OCI-LY1 (cell line): ENCODE results near the gene PKIB.

Experiments used
- EZH2 ChIP-seq: fragments of 200-600 bp; sonication (generic), shearing (Covaris generic); IDR thresholded peaks from 2 replicates; pipeline ENCODE4 v1.8.0; 2017; ENCODE audit warnings: borderline replicate concordance, mixed run types, mild to moderate bottlenecking, antibody characterized with exemption, low read length, moderate library complexity, mixed read lengths
- TF ChIP-seq, protein P1 (sequence below): fragments of 200-600 bp; sonication (generic), shearing (Covaris generic); IDR thresholded peaks from 2 replicates; pipeline ENCODE4 v1.5.1; 2017; ENCODE audit warnings: mild to moderate bottlenecking, antibody characterized with exemption, low read length, moderate library complexity, mixed read lengths

DNA sequence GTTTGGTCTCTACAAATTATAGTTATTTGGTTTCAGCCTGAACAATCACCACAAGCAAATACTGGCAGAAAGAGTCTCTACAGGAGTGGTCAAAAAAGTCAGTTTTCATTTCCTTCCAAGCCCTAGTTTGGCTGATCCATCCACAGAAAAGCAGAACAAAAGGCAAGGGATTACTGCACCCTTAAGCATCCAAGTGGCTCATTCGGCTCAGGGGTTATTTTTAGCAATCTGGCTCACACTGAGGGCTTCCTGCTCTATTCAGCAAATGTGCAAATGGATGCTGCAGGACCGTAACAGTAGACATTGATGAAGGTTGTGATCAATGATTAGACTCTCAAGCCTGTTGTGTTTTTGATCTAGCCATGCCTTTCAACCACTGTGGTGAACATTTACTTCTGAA, 107.1 kb downstream of the PKIB start:
- TF ChIP-seq, protein P1, sequence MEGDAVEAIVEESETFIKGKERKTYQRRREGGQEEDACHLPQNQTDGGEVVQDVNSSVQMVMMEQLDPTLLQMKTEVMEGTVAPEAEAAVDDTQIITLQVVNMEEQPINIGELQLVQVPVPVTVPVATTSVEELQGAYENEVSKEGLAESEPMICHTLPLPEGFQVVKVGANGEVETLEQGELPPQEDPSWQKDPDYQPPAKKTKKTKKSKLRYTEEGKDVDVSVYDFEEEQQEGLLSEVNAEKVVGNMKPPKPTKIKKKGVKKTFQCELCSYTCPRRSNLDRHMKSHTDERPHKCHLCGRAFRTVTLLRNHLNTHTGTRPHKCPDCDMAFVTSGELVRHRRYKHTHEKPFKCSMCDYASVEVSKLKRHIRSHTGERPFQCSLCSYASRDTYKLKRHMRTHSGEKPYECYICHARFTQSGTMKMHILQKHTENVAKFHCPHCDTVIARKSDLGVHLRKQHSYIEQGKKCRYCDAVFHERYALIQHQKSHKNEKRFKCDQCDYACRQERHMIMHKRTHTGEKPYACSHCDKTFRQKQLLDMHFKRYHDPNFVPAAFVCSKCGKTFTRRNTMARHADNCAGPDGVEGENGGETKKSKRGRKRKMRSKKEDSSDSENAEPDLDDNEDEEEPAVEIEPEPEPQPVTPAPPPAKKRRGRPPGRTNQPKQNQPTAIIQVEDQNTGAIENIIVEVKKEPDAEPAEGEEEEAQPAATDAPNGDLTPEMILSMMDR: no peak
- no peak for TF ChIP-seq EZH2
